ENCODE measurements around the gene GJA5.

DNA sequence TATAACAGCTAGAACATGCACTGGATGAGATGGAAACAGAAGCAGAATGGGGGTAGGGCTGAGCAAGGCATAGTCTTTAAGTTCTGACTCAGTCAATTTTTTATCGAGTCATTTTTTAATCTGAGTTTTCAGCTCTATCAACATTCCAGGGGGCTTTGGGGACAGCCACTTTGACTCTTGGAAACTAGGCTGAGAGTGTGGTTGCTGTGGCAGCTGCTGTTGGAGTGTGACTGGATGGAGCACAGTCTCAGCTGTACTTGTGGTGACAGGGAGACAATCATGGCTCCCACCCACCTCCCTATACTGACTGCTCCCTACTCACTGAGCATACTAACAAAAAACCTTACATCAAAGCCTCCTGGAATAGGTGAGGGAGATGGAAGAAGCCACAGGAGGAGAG is 25.0 kb downstream of the GJA5 start:
- TF ChIP-seq POLR2AphosphoS2 (conservative IDR thresholded peaks at IDR 0.05; ENCODE audit: low read length) (no peak), EP300 (IDR thresholded peaks at IDR 0.05) (no peak)
- TF ChIP-seq, protein P1, sequence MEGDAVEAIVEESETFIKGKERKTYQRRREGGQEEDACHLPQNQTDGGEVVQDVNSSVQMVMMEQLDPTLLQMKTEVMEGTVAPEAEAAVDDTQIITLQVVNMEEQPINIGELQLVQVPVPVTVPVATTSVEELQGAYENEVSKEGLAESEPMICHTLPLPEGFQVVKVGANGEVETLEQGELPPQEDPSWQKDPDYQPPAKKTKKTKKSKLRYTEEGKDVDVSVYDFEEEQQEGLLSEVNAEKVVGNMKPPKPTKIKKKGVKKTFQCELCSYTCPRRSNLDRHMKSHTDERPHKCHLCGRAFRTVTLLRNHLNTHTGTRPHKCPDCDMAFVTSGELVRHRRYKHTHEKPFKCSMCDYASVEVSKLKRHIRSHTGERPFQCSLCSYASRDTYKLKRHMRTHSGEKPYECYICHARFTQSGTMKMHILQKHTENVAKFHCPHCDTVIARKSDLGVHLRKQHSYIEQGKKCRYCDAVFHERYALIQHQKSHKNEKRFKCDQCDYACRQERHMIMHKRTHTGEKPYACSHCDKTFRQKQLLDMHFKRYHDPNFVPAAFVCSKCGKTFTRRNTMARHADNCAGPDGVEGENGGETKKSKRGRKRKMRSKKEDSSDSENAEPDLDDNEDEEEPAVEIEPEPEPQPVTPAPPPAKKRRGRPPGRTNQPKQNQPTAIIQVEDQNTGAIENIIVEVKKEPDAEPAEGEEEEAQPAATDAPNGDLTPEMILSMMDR (IDR thresholded peaks at IDR 0.05): no peak

Data from A549 (cell line).